IMR-90 (cell line): ENCODE results near the gene DLGAP3.

Experiments used
- BHLHE40 ChIP-seq: fragments of 150-350 bp; IDR thresholded peaks from 2 replicates; pipeline ENCODE4 v1.6.1; 2016; ENCODE audit warnings: mild to moderate bottlenecking, low read depth, low read length
- CEBPB ChIP-seq: IDR thresholded peaks from 2 replicates; pipeline ENCODE4 v1.6.1; 2012; ENCODE audit warnings: low read depth, low read length, improper control_type of control experiment
- FOS ChIP-seq: fragments of 150-350 bp; IDR thresholded peaks from 2 replicates; pipeline ENCODE4 v1.6.1; 2016; ENCODE audit warnings: low read depth, low read length
- MAFK ChIP-seq: IDR thresholded peaks from 2 replicates; pipeline ENCODE4 v1.6.1; 2012; ENCODE audit warnings: low read depth, low read length, improper control_type of control experiment
- MXI1 ChIP-seq: IDR thresholded peaks from 2 replicates; pipeline ENCODE4 v1.6.1; 2012; ENCODE audit warnings: low read depth, mild to moderate bottlenecking, low read length, moderate library complexity, borderline replicate concordance
- POLR2A ChIP-seq: IDR thresholded peaks from 2 replicates; pipeline ENCODE4 v1.6.1; 2012; ENCODE audit warnings: mild to moderate bottlenecking, low read depth, low read length
- RAD21 ChIP-seq: IDR thresholded peaks from 2 replicates; pipeline ENCODE4 v1.6.1; 2012; ENCODE audit warnings: low read length, improper control_type of control experiment
- RFX5 ChIP-seq: IDR thresholded peaks from 2 replicates; pipeline ENCODE4 v1.8.0; 2012; ENCODE audit warnings: low read depth, mild to moderate bottlenecking, low read length, moderate library complexity
- SMC3 ChIP-seq: fragments of 150-350 bp; IDR thresholded peaks from 2 replicates; pipeline ENCODE4 v1.6.1; 2016; ENCODE audit warnings: low read depth, mild to moderate bottlenecking, antibody characterized with exemption, low read length, moderate library complexity
- TF ChIP-seq, protein P1 (sequence below): conservative IDR thresholded peaks from 2 replicates; pipeline ENCODE4 v1.5.1; 2012; ENCODE audit warnings: mild to moderate bottlenecking, low read depth, low read length, improper control_type of control experiment

- TF ChIP-seq RAD21 (no peak), BHLHE40 (no peak), MAFK (no peak), SMC3 (no peak), POLR2A (no peak), MXI1 (no peak), RFX5 (no peak), FOS (no peak), CEBPB (no peak)
- TF ChIP-seq, protein P1, sequence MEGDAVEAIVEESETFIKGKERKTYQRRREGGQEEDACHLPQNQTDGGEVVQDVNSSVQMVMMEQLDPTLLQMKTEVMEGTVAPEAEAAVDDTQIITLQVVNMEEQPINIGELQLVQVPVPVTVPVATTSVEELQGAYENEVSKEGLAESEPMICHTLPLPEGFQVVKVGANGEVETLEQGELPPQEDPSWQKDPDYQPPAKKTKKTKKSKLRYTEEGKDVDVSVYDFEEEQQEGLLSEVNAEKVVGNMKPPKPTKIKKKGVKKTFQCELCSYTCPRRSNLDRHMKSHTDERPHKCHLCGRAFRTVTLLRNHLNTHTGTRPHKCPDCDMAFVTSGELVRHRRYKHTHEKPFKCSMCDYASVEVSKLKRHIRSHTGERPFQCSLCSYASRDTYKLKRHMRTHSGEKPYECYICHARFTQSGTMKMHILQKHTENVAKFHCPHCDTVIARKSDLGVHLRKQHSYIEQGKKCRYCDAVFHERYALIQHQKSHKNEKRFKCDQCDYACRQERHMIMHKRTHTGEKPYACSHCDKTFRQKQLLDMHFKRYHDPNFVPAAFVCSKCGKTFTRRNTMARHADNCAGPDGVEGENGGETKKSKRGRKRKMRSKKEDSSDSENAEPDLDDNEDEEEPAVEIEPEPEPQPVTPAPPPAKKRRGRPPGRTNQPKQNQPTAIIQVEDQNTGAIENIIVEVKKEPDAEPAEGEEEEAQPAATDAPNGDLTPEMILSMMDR: no peak
These were observed 43.9 kb upstream of the DLGAP3 start for GRCh38 chr1:34973326-34973725.
